GM12878 (cell line): ENCODE data around the gene RAPGEF1. TPM values are rescaled to one million over a fixed set of nuclear protein-coding genes. Genes with fewer than 3 reads are reported as not detected.

Experiments used
- ATAC-seq: fragments of 200-7000 bp; cut with Tn5 transposase; 3 replicates; pipeline ENCODE4 v1.9.1; 2020; ENCODE audit warnings: mild to moderate bottlenecking, moderate library complexity
- BruUV-seq: library from RNA; stranded (reverse); fragments of 400-500 nt; replicated peaks from 2 replicates; lab custom pipeline; 2021; lab: Mats Ljungman, UMichigan
- CTCF ChIA-PET: fragments of 300-600 bp; sonication (Branson Sonifier 250); formaldehyde crosslinking; extraction: SDS; loops from one replicate; lab custom pipeline; 2021; ENCODE audit warnings: inconsistent platforms; lab: Yijun Ruan, JAX
- POLR2A ChIA-PET: fragments of 350-600 bp; formaldehyde crosslinking; extraction: SDS; loops from one replicate; lab custom pipeline; 2021; ENCODE audit warnings: inconsistent platforms; lab: Charles Lee
- RAD21 ChIA-PET: fragments of 300-600 bp; sonication (Branson Sonifier 250); formaldehyde crosslinking; loops from one replicate; lab custom pipeline; 2023; ENCODE audit warnings: antibody characterized with exemption; ENCODE audit not compliant: unreplicated experiment; lab: Charles Lee
- SMC1A ChIA-PET: fragments of 300-600 bp; sonication (Branson Sonifier 250); formaldehyde crosslinking; loops from one replicate; lab custom pipeline; 2023; ENCODE audit not compliant: unreplicated experiment, uncharacterized antibody; lab: Charles Lee
- DNase-seq: peaks from one replicate; pipeline ENCODE4 v3.0.0-alpha.2; 2011; ENCODE audit warnings: low read depth, low spot score
- FAIRE-seq: peaks from 3 replicates; lab custom pipeline; 2011; peaks lifted over from hg19 to GRCh38; lab: Jason Lieb, UNC
- H2AFZ ChIP-seq: 2 replicates; pipeline ENCODE4 v1.6.0; 2011; ENCODE audit warnings: low read depth, low read length, control low read depth; ENCODE audit not compliant: control insufficient read depth
- H3K27ac ChIP-seq: 2 replicates; pipeline ENCODE4 v1.5.1; 2011; ENCODE audit warnings: control low read depth; ENCODE audit not compliant: control insufficient read depth, insufficient read depth
- H3K27me3 ChIP-seq, 2 experiments: replicated peaks in 1 of 2; 2 replicates each; pipeline versions ENCODE4 v1.6.0 to v1.6.1; 2011; ENCODE audit warnings: low read length in 1 of 2; ENCODE audit not compliant: control insufficient read depth in 2 of 2, insufficient read depth in 2 of 2
- H3K36me3 ChIP-seq, 2 experiments: 2 replicates each; pipeline ENCODE4 v1.5.1; 2011; ENCODE audit warnings: low read length in 1 of 2; ENCODE audit not compliant: control insufficient read depth in 2 of 2, insufficient read depth in 2 of 2
- H3K4me1 ChIP-seq: 2 replicates; pipeline ENCODE4 v1.6.1; 2011; ENCODE audit warnings: mild to moderate bottlenecking, low read length, moderate library complexity, mixed read lengths; ENCODE audit not compliant: control insufficient read depth, insufficient read depth
- H3K4me2 ChIP-seq: 2 replicates; pipeline ENCODE4 v1.6.0; 2011; ENCODE audit warnings: control low read depth; ENCODE audit not compliant: control insufficient read depth, insufficient read depth
- H3K4me3 ChIP-seq: fragments of 200-600 bp; sonication (generic); 2 replicates; pipeline ENCODE4 v1.5.1; 2016
- H3K79me2 ChIP-seq: 2 replicates; pipeline ENCODE4 v1.6.0; 2011; ENCODE audit warnings: low read length; ENCODE audit not compliant: control insufficient read depth, insufficient read depth
- H3K9ac ChIP-seq: 2 replicates; pipeline ENCODE4 v1.8.0; 2011; ENCODE audit warnings: low read length, control low read depth, mixed read lengths; ENCODE audit not compliant: control insufficient read depth, insufficient read depth
- H3K9me3 ChIP-seq: replicated peaks from 3 replicates; pipeline ENCODE4 v1.5.1; 2011; ENCODE audit warnings: mild to moderate bottlenecking, low read length; ENCODE audit not compliant: control insufficient read depth, insufficient read depth
- H4K20me1 ChIP-seq: 2 replicates; pipeline ENCODE4 v1.6.0; 2011; ENCODE audit not compliant: control insufficient read depth, insufficient read depth
- HCFC1 ChIP-seq: fragments of 150-350 bp; IDR thresholded peaks from 2 replicates; pipeline ENCODE4 v1.6.1; 2014; ENCODE audit warnings: low read length
- NBN ChIP-seq: fragments of 450-650 bp; IDR thresholded peaks from 2 replicates; pipeline ENCODE4 v1.6.1; 2016
- TCF12 ChIP-seq: IDR thresholded peaks from 2 replicates; pipeline ENCODE4 v1.6.1; 2011; ENCODE audit warnings: low read depth, mild to moderate bottlenecking, low read length
- WGBS: methylation state at CpG from one replicate; pipeline ENCODE4 v1.1.6; 2016; ENCODE audit warnings: low lambda C conversion rate; ENCODE audit not compliant: insufficient replicate concordance, insufficient coverage; ENCODE audit errors: missing lambda C conversion rate; 5-methylcytosine and 5-hydroxymethylcytosine counted together
- in situ Hi-C: fragments of 300-500 bp; cut with MboI; formaldehyde crosslinking; loops from 9 replicates; pipeline ENCODE4 v1.14.3; 2018; ENCODE audit warnings: mixed read lengths
- intact Hi-C: fragments of 100-400 bp; cut with micrococcal nuclease; formaldehyde crosslinking; loops from one replicate; pipeline ENCODE4 v1.14.2; 2022; ENCODE audit not compliant: unreplicated experiment
- polyA plus RNA-seq, 11 experiments: library from polyadenylated mRNA; depleted of rRNA in 4 of 11; unstranded in 6 of 11; stranded (reverse) in 5 of 11; fragments of >200 nt; fragmentation: Nextera tagmentation in 4 of 11; fragmentation: Illumina TruSeq in 1 of 11; extraction: Ambion mirVana in 4 of 11; extraction: Trizol in 1 of 11; gene quantifications; 1 replicate in 1 of 11; 2 replicates in 10 of 11; pipeline versions ENCODE4 v1.2.1 to v1.2.3, GENCODE V29; 2011 to 2016; ENCODE audit warnings: inconsistent platforms in 2 of 11, missing spikeins in 2 of 11, low read depth in 1 of 11
- total RNA-seq, 4 experiments: library from RNA; depleted of rRNA in 3 of 4; stranded (reverse); fragments of >200 nt in 3 of 4; fragmentation: Illumina TruSeq in 1 of 4; extraction: Trizol in 1 of 4; gene quantifications; 2 replicates each; pipeline versions ENCODE4 v1.2.1 to v1.2.3, GENCODE V29; 2013 to 2021
- TF ChIP-seq, protein P1 (sequence below): fragments of 450-650 bp; IDR thresholded peaks from 2 replicates; pipeline ENCODE4 v1.6.1; 2017; ENCODE audit warnings: mild to moderate bottlenecking, moderate library complexity
- TF ChIP-seq, protein P2 (sequence below): fragments of 450-650 bp; IDR thresholded peaks from 2 replicates; pipeline ENCODE4 v1.6.1; 2016; ENCODE audit warnings: mild to moderate bottlenecking

RAPGEF1 gene
- total and polyA plus RNA-seq, 10 of the 15 experiments (the other 5 are each of a cell fraction or from before 2014, with no cell fraction given), result 0.42 to 113 (median 45.9) TPM

DNA sequence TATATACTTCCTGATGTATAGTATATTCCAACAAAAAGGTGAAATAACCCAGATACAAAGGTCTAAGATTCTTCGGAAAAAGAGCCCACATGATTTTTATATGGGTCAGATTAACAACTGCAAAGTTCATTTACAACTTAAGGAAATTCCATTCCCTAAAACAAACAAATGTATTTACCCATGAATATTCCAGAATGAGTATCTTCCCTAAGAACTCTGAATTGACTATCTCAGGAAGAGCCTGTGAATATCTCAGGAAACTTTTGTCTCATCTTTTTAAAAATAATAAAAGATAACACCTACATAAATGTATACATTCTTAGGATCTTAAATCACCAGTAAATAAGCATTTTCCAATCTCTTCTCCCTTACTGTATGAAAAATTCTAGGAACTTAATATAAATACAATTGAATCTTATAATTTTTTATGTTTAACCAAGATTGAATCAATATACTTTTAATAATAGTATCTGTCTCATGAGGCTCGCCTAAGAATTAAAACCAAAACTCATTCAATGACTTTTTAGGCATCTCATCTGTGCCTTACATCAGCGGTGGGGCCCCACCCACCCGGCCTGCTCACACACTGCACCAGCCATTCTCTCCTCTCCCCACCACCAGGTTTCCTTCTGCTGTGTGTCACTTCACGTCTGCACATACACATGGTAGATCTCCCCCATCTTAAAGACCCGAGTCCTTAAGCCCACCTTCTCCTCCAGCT is 78.1 kb downstream of the RAPGEF1 start (continued):
- TF ChIP-seq, protein P1, sequence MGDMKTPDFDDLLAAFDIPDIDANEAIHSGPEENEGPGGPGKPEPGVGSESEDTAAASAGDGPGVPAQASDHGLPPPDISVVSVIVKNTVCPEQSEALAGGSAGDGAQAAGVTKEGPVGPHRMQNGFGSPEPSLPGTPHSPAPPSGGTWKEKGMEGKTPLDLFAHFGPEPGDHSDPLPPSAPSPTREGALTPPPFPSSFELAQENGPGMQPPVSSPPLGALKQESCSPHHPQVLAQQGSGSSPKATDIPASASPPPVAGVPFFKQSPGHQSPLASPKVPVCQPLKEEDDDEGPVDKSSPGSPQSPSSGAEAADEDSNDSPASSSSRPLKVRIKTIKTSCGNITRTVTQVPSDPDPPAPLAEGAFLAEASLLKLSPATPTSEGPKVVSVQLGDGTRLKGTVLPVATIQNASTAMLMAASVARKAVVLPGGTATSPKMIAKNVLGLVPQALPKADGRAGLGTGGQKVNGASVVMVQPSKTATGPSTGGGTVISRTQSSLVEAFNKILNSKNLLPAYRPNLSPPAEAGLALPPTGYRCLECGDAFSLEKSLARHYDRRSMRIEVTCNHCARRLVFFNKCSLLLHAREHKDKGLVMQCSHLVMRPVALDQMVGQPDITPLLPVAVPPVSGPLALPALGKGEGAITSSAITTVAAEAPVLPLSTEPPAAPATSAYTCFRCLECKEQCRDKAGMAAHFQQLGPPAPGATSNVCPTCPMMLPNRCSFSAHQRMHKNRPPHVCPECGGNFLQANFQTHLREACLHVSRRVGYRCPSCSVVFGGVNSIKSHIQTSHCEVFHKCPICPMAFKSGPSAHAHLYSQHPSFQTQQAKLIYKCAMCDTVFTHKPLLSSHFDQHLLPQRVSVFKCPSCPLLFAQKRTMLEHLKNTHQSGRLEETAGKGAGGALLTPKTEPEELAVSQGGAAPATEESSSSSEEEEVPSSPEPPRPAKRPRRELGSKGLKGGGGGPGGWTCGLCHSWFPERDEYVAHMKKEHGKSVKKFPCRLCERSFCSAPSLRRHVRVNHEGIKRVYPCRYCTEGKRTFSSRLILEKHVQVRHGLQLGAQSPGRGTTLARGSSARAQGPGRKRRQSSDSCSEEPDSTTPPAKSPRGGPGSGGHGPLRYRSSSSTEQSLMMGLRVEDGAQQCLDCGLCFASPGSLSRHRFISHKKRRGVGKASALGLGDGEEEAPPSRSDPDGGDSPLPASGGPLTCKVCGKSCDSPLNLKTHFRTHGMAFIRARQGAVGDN, result no peak

DNA sequence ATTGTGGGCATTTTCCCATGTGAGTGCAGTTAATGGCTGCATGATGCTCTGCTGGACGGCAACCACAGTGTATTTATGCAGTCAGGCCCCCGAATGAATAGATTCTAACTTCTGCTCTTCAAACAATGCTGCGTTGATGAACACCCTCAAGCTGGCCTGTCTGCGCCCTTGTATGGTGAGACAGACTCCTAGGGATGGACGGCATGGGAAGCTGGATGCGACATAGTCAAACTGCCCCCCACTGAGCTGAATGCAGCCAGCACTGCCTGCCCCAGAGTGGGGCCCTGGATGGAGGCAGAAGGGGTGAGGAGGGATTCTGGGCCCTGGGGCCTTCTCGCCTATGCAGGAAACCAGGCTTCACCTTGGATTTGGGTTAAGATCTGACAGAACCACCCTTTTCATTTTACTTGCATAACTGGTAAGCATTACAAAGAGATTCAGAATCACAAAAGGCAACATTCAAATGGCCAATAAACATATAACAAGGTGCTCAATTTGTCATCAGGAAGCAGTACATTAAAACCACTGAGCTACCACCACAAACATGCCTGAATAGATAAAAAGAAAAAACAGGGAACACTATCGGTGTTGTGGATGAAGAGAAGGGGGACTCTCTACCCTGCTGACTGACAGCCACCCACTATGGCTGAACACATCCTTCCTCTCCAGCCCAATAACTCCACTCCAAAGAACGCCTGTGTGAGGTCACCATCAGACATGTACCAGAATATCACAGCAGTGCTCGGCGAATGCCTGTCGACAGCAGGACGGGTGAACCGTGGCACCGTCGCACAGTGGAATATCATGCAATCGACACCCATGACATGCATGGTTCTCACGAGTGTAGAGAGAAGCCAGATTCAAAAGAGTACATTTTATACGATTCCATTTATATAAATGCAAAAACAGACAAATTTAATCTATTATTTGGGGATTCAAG is 79.1 kb downstream of the RAPGEF1 start:
- peaks cover 58% of the 10 kb centered on the region for H3K4me1 ChIP-seq
- TF ChIP-seq HCFC1, result no peak
- no peak for TF ChIP-seq NBN
- TF ChIP-seq, protein P2, sequence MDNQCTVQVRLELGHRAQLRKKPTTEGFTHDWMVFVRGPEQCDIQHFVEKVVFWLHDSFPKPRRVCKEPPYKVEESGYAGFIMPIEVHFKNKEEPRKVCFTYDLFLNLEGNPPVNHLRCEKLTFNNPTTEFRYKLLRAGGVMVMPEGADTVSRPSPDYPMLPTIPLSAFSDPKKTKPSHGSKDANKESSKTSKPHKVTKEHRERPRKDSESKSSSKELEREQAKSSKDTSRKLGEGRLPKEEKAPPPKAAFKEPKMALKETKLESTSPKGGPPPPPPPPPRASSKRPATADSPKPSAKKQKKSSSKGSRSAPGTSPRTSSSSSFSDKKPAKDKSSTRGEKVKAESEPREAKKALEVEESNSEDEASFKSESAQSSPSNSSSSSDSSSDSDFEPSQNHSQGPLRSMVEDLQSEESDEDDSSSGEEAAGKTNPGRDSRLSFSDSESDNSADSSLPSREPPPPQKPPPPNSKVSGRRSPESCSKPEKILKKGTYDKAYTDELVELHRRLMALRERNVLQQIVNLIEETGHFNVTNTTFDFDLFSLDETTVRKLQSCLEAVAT, result peak; percentile 69; the same call in 1 of the 2 replicates
- no peak for TF ChIP-seq TCF12
- H3K27ac ChIP-seq, result no peak overlapping the region
- ChIA-PET SMC1A (interaction anchor here (0.5 to 1.4 kb wide), 3 partner anchors 32 to 410 kb away, joined by 3 read pairs; no protein-coding TSS in a partner anchor), RAD21 (interaction anchor here (1.4 to 10.6 kb wide), 3 partner anchors 11 to 71 kb away, joined by 3 to 187 read pairs (median 8); no protein-coding TSS in a partner anchor), CTCF (no interaction called here), POLR2A (no interaction called here)
- H3K4me3 ChIP-seq, result no peak overlapping the region
- intact Hi-C loops (no loop called here), in situ Hi-C loops (no loop called here)
- H3K27me3 ChIP-seq, result no peaks in the 10 kb centered on the region
- H4K20me1 ChIP-seq, result no peaks in the 10 kb centered on the region
- ATAC-seq (no peak), FAIRE-seq (no peak), DNase-seq (no peak)
- no TSS peak for BruUV-seq
- H3K36me3 ChIP-seq, result peaks cover 3 to 5% of the 10 kb centered on the region in 2 experiments; a peak in 3 of 4 replicates
- no peaks in the 10 kb centered on the region for H3K9me3 ChIP-seq
- H3K79me2 ChIP-seq, result peaks cover 97% of the 10 kb centered on the region
- WGBS, result 48% methylated on average over 19 of the region's 19 CpGs
- H3K4me2 ChIP-seq, result no peak overlapping the region
- H3K9ac ChIP-seq, result no peak overlapping the region
- H2AFZ ChIP-seq, result no peak overlapping the region
